Body of pancreas (tissue), 4 donors: ENCODE measurements around the gene PAX6. TPM values are rescaled to one million over a fixed set of nuclear protein-coding genes. Genes with fewer than 3 reads are reported as not detected.

Experiments used
- ATAC-seq: fragments of 150-250 bp; one replicate; pipeline ENCODE4 v1.9.1; 2016
- DNase-seq, 4 donors: peaks; one replicate each; pipeline ENCODE4 v3.0.0-alpha.2; 2019
- H3K27ac ChIP-seq, 4 donors: fragments of 200-600 bp; sonication (generic); 1 replicate in 3 of 4; 2 replicates in 1 of 4; pipeline versions ENCODE4 v1.5.1 to v1.6.1; 2016 to 2019; ENCODE audit warnings: mild to moderate bottlenecking in 1 of 4, mixed read lengths in 1 of 4, moderate library complexity in 1 of 4
- H3K27me3 ChIP-seq, 2 donors: fragments of 200-600 bp; sonication (generic); one replicate each; pipeline ENCODE4 v1.6.0; 2016; ENCODE audit warnings: mild to moderate bottlenecking in 1 of 2
- H3K36me3 ChIP-seq, 2 donors: fragments of 200-600 bp; sonication (generic); replicated peaks in 1 of 2; 2 replicates each; pipeline ENCODE4 v1.5.1; 2016; ENCODE audit warnings: low read depth in 2 of 2; ENCODE audit not compliant: insufficient read depth in 1 of 2
- H3K4me1 ChIP-seq: fragments of 200-600 bp; sonication (generic); one replicate; pipeline ENCODE4 v1.6.0; 2016
- H3K4me3 ChIP-seq, 2 donors: fragments of 200-600 bp; sonication (generic); 1 replicate in 1 of 2; 2 replicates in 1 of 2; pipeline ENCODE4 v1.5.1; 2016 to 2019
- H3K9me3 ChIP-seq, 3 donors: fragments of 200-600 bp; sonication (generic); 1 replicate in 2 of 3; 2 replicates in 1 of 3; pipeline ENCODE4 v1.5.1; 2016
- POLR2A ChIP-seq, 3 donors: fragments of 450-650 bp; IDR thresholded peaks; one replicate each; pipeline ENCODE4 v1.6.1; 2016; ENCODE audit warnings: antibody characterized with exemption in 3 of 3, mild to moderate bottlenecking in 2 of 3
- WGBS, 2 donors: methylation state at CpG; one replicate each; pipeline ENCODE4 v1.1.5; 2017; 5-methylcytosine and 5-hydroxymethylcytosine counted together
- intact Hi-C: fragments of 100-400 bp; cut with DNase I; formaldehyde crosslinking; loops from one replicate; pipeline ENCODE4 v1.15.1; 2023
- total RNA-seq, 2 donors: library from RNA; depleted of rRNA; stranded (reverse); fragments of >200 nt; gene quantifications; one replicate each; pipeline ENCODE4 v1.1.0, GENCODE V29; 2016
- TF ChIP-seq, protein P1 (sequence below), 7 experiments: fragments of 450-650 bp in 4 of 7; fragments of 200-600 bp in 3 of 7; sonication (generic) in 3 of 7; IDR thresholded peaks; one replicate each; pipeline ENCODE4 v1.5.1; 2016 to 2019; ENCODE audit warnings: antibody characterized with exemption in 7 of 7

PAX6 gene
- total RNA-seq, 2 donors from 2014 or later: 10.2 to 12.5 TPM

- ATAC-seq (no peak), DNase-seq (no peak)
- Histone ChIP-seq H3K9me3 (no peaks in the 10 kb centered on the region), H3K27me3 (peaks cover 0 to 75% of the 10 kb centered on the region in 2 donors), H3K36me3 (no peaks in the 10 kb centered on the region), H3K27ac (no peak overlapping the region), H3K4me3 (no peak overlapping the region), H3K4me1 (peaks cover 73% of the 10 kb centered on the region)
- 3 to 8% methylated on average over 55 to 57 of the region's 57 CpGs for WGBS, 2 donors
- TF ChIP-seq, protein P1, sequence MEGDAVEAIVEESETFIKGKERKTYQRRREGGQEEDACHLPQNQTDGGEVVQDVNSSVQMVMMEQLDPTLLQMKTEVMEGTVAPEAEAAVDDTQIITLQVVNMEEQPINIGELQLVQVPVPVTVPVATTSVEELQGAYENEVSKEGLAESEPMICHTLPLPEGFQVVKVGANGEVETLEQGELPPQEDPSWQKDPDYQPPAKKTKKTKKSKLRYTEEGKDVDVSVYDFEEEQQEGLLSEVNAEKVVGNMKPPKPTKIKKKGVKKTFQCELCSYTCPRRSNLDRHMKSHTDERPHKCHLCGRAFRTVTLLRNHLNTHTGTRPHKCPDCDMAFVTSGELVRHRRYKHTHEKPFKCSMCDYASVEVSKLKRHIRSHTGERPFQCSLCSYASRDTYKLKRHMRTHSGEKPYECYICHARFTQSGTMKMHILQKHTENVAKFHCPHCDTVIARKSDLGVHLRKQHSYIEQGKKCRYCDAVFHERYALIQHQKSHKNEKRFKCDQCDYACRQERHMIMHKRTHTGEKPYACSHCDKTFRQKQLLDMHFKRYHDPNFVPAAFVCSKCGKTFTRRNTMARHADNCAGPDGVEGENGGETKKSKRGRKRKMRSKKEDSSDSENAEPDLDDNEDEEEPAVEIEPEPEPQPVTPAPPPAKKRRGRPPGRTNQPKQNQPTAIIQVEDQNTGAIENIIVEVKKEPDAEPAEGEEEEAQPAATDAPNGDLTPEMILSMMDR (IDR thresholded peaks at IDR 0.05): no peak
- no peak for TF ChIP-seq POLR2A (IDR thresholded peaks at IDR 0.05)
- intact Hi-C loops: no loop called here
These were observed 4.8 kb upstream of the PAX6 start for GRCh38 chr11:31815711-31816467.

GRCh38 chr11:31814176-31814868 is 3.2 kb upstream of the PAX6 start:
- peak overlapping the region in 1 of 4 donors; percentile 13 for H3K27ac ChIP-seq
- no peak overlapping the region for H3K4me3 ChIP-seq
- H3K36me3 ChIP-seq: no peaks in the 10 kb centered on the region
- ATAC-seq (no peak), DNase-seq (no peak)
- peaks cover 0 to 91% of the 10 kb centered on the region in 2 donors for H3K27me3 ChIP-seq
- H3K9me3 ChIP-seq: no peaks in the 10 kb centered on the region
- intact Hi-C loops: no loop called here
- H3K4me1 ChIP-seq: peaks cover 87% of the 10 kb centered on the region
- TF ChIP-seq, protein P1 (IDR thresholded peaks at IDR 0.05): no peak
- TF ChIP-seq POLR2A (IDR thresholded peaks at IDR 0.05): no peak
- WGBS, 2 donors: 4 to 6% methylated on average over 16 to 38 of the region's 38 CpGs

DNA sequence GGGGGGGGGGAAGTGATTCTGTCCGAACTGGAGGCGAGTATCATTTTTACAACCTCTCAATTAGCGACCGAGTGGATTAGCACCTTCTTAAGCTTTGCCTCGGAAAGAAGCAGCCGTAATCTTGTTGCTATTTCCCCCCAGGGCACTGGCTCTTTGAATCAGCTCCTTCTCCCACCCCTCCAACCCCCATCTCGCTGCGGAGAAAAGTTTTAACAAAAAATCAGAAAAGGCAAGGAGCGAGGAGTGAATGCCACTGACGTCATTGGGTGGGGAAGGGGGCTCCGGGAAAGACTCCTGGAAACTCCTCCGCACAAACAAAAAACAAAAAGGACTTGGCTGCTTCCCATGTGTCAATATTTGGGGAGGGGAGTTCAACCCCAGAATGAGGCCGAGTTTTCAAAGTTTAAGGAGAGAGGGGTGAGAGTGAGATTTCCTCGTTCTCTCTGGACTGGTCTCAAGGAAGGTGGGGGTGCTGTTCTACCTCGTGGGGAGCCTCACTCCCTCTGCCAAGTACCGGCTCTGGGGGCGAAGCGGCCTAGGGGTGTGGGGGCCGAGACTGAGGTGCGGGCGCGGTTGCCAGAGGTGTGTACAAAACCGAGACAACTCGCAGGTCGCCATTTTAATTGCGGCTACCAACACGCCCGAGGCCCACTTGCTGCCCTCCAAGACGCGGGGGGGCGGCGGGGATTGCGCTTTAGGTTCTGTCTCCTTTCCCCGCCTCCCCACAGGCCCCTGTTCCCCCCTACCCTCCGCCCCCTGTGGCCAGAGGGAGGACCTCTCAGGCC is 2.5 kb upstream of the PAX6 start:
- no peak for DNase-seq

More for the DNA sequence above, 2.5 kb upstream of the PAX6 start:
- no peak overlapping the region for H3K4me3 ChIP-seq
- ATAC-seq: no peak
- no peaks in the 10 kb centered on the region for H3K36me3 ChIP-seq
- 5 to 12% methylated on average over 30 to 32 of the region's 35 CpGs for WGBS, 2 donors
- H3K27ac ChIP-seq: no peak overlapping the region
- H3K9me3 ChIP-seq: no peaks in the 10 kb centered on the region
- intact Hi-C loops: no loop called here
- H3K4me1 ChIP-seq: peaks cover 87% of the 10 kb centered on the region
- H3K27me3 ChIP-seq: peaks cover 0 to 95% of the 10 kb centered on the region in 2 donors
- no peak for TF ChIP-seq POLR2A (IDR thresholded peaks at IDR 0.05)
- TF ChIP-seq, protein P1 (IDR thresholded peaks at IDR 0.05): no peak
